ENCODE results near the gene N4BP2.
"Not testable (repeated sequence)": the region's sequence is repeated elsewhere in the genome, so short reads cannot be mapped to it uniquely, and the experiment has no call there.

The N4BP2 gene

DNA sequence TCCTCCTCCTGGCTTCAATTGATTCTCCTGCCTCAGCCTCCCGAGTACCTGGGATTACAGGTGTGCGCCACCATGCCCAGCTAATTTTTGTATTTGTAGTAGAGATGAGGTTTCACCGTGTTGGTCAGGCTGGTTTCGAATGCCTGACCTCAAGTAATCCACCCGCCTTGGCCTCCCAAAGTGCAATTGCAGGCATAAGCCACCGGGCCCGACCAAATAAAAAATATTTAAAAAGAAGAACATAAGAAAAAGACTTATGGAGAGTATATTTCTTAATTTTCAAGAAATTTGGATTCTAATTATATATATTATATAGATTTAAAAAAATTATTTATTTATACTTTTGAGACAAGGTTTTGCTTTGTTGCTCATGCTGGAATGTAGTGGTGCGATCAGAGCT is 29.8 kb downstream of the N4BP2 start:
- no peak for TF ChIP-seq CTCF (IDR thresholded peaks at IDR 0.05; ENCODE audit: low read length, missing control alignments)
- no peak for DNase-seq (ENCODE audit: low read depth)
- H3K4me3 ChIP-seq (replicated peaks; ENCODE audit: low read depth, low read length), result no peak overlapping the region

DNA sequence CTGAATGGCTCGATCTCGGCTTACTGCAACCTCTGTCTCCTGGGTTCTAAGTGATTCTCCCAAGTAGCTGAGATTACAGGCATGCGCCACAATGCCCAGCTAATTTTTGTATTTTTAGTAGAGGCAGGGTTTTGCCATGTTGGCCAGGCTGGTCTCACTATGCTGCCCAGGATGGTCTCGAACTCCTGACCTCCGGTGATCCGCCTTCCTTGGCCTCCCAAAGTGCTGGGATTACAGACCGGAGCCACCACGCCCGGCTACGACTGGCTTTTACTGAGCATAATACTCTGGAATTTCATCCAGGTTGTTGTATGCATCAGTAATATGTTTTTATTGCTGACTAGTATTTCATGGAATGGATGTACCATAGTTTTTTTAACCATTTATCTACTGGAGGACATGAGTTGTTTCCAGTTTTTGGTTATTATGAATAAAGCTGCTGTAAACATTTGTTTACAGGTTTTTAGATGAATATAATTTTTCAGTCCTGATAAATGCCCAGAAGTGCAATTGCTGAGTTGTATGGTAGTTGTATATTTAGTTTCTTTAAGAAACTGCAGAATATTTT is 31.2 kb downstream of the N4BP2 start:
- no peak overlapping the region for H3K4me3 ChIP-seq (replicated peaks; ENCODE audit: low read depth, low read length)
- no peak for DNase-seq (ENCODE audit: low read depth)
- no peak for TF ChIP-seq CTCF (IDR thresholded peaks at IDR 0.05; ENCODE audit: low read length, missing control alignments)

DNA sequence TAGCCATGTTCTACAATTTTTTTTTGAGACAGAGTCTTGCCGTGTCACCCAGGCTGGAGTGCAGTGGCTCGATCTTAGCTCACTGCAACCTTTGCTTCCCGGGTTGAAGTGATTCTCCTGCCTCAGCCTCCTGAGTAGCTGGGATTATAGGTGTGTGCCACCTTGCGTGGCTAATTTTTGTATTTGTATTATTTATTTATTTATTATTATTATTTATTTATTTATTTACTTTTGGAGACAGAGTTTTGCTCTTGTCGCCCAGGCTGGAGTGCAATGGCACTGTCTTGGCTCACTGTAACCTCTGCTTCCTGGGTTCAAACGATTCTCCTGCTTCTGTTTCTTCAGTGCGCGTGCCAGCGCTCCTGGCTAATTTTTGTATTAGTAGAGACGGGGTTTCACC is 36.8 kb downstream of the N4BP2 start:
- H3K4me3 ChIP-seq (replicated peaks; ENCODE audit: low read depth, low read length); DNase-seq (ENCODE audit: low read depth): not testable (repeated sequence)

GRCh38 chr4:40099010-40099409 is 42.4 kb downstream of the N4BP2 start:
- no peak for DNase-seq (ENCODE audit: low read depth)
- no peak for TF ChIP-seq CTCF (IDR thresholded peaks at IDR 0.05; ENCODE audit: low read length, missing control alignments)
- H3K4me3 ChIP-seq (replicated peaks; ENCODE audit: low read depth, low read length), result no peak overlapping the region

DNA sequence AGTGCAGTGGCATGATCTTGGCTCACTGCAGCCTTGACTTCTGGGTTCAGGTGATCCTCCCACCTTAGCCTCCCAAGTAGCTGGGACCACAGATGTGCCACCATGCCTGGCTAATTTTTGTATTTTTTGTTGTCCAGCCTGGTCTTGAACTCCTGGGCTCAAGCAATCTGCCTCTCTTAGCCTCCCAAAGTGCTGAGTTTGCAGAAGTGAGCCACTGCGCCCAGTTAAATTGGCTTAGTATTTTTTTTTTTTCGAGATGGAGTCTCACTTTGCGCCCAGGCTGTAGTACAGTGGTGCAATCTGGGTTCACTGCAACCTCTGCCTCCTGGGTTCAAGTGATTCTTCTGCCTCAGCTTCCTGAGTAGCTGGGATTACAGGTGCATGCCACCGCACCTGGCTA is 50.5 kb downstream of the N4BP2 start:
- not testable (repeated sequence) for H3K4me3 ChIP-seq (replicated peaks; ENCODE audit: low read depth, low read length); DNase-seq (ENCODE audit: low read depth)

- no peak overlapping the region for H3K4me3 ChIP-seq (replicated peaks; ENCODE audit: low read depth, low read length)
- TF ChIP-seq CTCF (IDR thresholded peaks at IDR 0.05; ENCODE audit: low read length, missing control alignments), result no peak
- DNase-seq (ENCODE audit: low read depth), result no peak
These were observed 55.6 kb downstream of the N4BP2 start for GRCh38 chr4:40112027-40112792.

GRCh38 chr4:40114206-40114605 is 57.6 kb downstream of the N4BP2 start:
- H3K4me3 ChIP-seq (replicated peaks; ENCODE audit: low read depth, low read length), result no peak overlapping the region
- TF ChIP-seq CTCF (IDR thresholded peaks at IDR 0.05; ENCODE audit: low read length, missing control alignments), result no peak

GRCh38 chr4:40118861-40119260 is 62.2 kb downstream of the N4BP2 start:
- H3K4me3 ChIP-seq (replicated peaks; ENCODE audit: low read depth, low read length), result no peak overlapping the region
- TF ChIP-seq CTCF (IDR thresholded peaks at IDR 0.05; ENCODE audit: low read length, missing control alignments), result no peak
- no peak for DNase-seq (ENCODE audit: low read depth)

More at GRCh38 chr4:40114206-40114605, 57.6 kb downstream of the N4BP2 start:
- DNase-seq (ENCODE audit: low read depth), result no peak
